ENCODE results near the gene FOXP1. TPM values are rescaled to one million over a fixed set of nuclear protein-coding genes. Genes with fewer than 3 reads are reported as not detected.
"Not testable (repeated sequence)": the region's sequence is repeated elsewhere in the genome, so short reads cannot be mapped to it uniquely, and the experiment has no call there.

The FOXP1 gene
- total and polyA plus RNA-seq, 8 donors, result 13.4 to 74.1 (median 44.1) TPM

DNA sequence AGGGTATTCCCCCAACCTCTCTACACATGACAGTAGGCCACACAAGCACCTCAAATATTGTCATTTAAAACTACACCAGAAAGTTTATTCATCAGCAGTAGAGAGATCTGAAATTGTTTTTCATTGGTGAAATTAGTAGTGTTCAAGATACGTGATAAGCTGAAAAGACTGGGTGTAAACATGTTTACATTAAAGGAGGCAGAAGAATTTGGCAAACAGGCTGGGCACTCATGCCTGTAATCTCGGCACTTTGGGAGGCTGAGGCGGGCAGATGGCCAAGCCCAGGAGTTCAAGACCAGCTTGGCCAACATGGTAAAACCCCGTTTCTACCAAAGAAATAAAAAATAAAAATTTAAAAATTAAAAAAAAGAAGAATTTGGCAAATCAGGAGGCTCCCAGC lies 255.6 kb downstream of the FOXP1 start:
- 68 to 75% methylated on average over 4 of the region's 4 CpGs for WGBS, 2 donors
- no peak for ATAC-seq
- no peaks in the 10 kb centered on the region for H3K4me1 ChIP-seq
- no peaks in the 10 kb centered on the region for H3K36me3 ChIP-seq
- no peak for DNase-seq
- TF ChIP-seq, protein P1, sequence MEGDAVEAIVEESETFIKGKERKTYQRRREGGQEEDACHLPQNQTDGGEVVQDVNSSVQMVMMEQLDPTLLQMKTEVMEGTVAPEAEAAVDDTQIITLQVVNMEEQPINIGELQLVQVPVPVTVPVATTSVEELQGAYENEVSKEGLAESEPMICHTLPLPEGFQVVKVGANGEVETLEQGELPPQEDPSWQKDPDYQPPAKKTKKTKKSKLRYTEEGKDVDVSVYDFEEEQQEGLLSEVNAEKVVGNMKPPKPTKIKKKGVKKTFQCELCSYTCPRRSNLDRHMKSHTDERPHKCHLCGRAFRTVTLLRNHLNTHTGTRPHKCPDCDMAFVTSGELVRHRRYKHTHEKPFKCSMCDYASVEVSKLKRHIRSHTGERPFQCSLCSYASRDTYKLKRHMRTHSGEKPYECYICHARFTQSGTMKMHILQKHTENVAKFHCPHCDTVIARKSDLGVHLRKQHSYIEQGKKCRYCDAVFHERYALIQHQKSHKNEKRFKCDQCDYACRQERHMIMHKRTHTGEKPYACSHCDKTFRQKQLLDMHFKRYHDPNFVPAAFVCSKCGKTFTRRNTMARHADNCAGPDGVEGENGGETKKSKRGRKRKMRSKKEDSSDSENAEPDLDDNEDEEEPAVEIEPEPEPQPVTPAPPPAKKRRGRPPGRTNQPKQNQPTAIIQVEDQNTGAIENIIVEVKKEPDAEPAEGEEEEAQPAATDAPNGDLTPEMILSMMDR (IDR thresholded peaks at IDR 0.05), result no peak
- H3K27ac ChIP-seq, result no peak overlapping the region
- intact Hi-C loops (cut with DNase I), result no loop called here
- no peaks in the 10 kb centered on the region for H3K9me3 ChIP-seq
- no peak for FAIRE-seq
- H3K27me3 ChIP-seq, result no peaks in the 10 kb centered on the region
- no peak overlapping the region for H3K4me3 ChIP-seq

DNA sequence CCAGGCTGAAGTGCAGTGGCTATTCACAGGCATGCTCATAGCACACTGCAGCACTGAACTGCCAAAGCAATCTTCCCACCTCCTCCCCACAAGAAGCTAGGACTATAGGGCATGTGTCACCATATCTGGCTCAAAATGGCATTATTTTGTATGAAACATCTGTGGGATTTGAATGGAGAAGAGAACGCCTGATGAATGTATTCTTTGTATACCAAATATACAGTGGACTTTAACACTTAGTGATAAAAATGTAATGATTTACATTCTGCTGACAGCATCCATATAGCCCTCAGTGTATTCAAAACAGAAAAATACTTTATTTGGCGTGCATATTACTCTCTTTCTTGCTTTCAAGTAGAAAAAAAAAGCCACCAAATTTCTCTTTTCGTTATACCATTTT lies 257.8 kb downstream of the FOXP1 start:
- Histone ChIP-seq H3K4me1 (no peaks in the 10 kb centered on the region), H3K36me3 (no peaks in the 10 kb centered on the region), H3K9me3 (no peaks in the 10 kb centered on the region), H3K27me3 (no peaks in the 10 kb centered on the region), H3K4me3 (no peak overlapping the region), H3K27ac (no peak overlapping the region)
- intact Hi-C loops (cut with DNase I), result no loop called here
- TF ChIP-seq, protein P1 (IDR thresholded peaks at IDR 0.05), result no peak
- WGBS, 2 donors, result 88% methylated on average over 3 of the region's 3 CpGs
- DNase-seq (no peak), ATAC-seq (no peak), FAIRE-seq (no peak)

DNA sequence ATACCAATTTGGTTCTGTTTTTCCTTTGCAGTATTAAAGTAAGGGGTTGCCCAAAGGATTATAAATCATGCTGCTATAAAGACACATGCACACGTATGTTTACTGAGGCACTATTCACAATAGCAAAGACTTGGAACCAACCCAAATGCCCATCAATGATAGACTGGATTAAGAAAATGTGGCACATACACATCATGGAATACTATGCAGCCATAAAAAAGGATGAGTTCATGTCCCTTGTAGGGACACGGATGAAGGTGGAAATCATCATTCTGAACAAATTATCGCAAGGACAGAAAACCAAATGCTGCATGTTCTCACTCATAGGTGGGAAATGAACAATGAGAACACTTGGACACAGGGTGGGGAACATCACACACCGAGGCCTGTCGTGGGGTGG lies 259.3 kb downstream of the FOXP1 start:
- H3K27ac ChIP-seq; H3K36me3 ChIP-seq; H3K4me1 ChIP-seq; ATAC-seq; H3K4me3 ChIP-seq; H3K9me3 ChIP-seq; intact Hi-C loops (cut with DNase I); FAIRE-seq; DNase-seq; H3K27me3 ChIP-seq: not testable (repeated sequence)
- WGBS, 2 donors, result 80 to 86% methylated on average over 5 of the region's 5 CpGs

DNA sequence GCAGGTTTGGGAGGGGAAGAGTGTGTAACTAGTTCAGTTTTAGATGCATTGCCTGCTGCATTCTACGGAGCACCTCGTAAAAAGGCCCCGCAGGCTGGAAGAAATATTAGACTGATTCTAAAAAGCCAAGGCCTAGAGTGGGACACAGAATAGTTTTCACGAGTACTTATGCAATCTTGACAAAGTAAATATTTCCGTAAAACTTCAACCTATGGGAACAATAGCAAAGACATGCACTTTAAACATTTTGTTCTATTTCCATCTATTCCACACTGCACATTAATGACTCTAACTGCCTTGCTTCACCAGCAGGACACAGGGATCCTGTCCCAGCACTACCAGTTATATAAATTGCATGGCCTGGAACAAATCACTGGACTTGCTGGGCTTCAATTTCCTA lies 260.0 kb downstream of the FOXP1 start:
- no peak overlapping the region for H3K4me3 ChIP-seq
- FAIRE-seq, result no peak

DNA sequence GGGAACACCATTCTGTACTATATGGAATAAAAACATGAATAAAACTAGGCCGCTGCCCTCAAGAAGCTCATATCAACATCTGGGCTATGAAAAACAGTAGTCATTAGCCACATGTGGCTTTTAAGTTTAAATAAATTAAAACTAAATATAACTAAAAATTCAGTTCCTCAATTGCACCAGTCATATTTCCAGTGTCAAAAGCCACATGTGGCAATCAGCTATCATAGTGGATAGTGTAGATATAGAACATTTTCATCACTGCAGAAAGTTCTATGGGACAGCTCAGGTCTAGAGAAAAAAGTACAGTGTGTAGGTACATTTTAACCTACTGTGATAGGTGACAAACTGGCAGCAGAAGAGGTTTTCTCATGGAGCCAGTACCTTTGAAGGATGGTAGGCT lies 261.4 kb downstream of the FOXP1 start:
- Histone ChIP-seq H3K9me3 (no peaks in the 10 kb centered on the region), H3K4me3 (no peak overlapping the region), H3K4me1 (peaks cover 4 to 18% (median 11%) of the 10 kb centered on the region in 3 donors), H3K36me3 (no peaks in the 10 kb centered on the region), H3K27me3 (no peaks in the 10 kb centered on the region), H3K27ac (no peak overlapping the region)
- 97 to 100% methylated on average over 1 of the region's 1 CpG for WGBS, 2 donors
- intact Hi-C loops (cut with DNase I), result no loop called here
- no peak for ATAC-seq
- TF ChIP-seq, protein P1 (IDR thresholded peaks at IDR 0.05), result no peak
- no peak for DNase-seq
- FAIRE-seq, result no peak

More for the DNA sequence above, 260.0 kb downstream of the FOXP1 start:
- WGBS, 2 donors, result 92 to 94% methylated on average over 5 of the region's 5 CpGs
- intact Hi-C loops (cut with DNase I), result no loop called here
- no peaks in the 10 kb centered on the region for H3K36me3 ChIP-seq
- no peak for ATAC-seq
- H3K9me3 ChIP-seq, result no peaks in the 10 kb centered on the region
- TF ChIP-seq, protein P1 (IDR thresholded peaks at IDR 0.05), result no peak
- no peak overlapping the region for H3K27ac ChIP-seq
- peaks cover 0 to 5% (median 0%) of the 10 kb centered on the region in 3 donors for H3K4me1 ChIP-seq
- DNase-seq, result no peak
- H3K27me3 ChIP-seq, result no peaks in the 10 kb centered on the region
